Astrocyte of the cerebellum (primary cell): ENCODE results near the gene RPGRIP1L.

Experiments
- DNase-seq: peaks from one replicate; pipeline ENCODE4 v3.0.0-alpha.2; 2011; ENCODE audit warnings: low read depth
- H3K4me3 ChIP-seq: 2 replicates; pipeline ENCODE4 v1.5.1; 2011; ENCODE audit warnings: mild to moderate bottlenecking, low read depth, low read length, moderate library complexity
- in situ Hi-C: cut with HindIII; loops from 2 replicates; pipeline ENCODE4 v1.10.0; 2017; ENCODE audit warnings: low sequenced_read_pairs
- TF ChIP-seq, protein P1 (sequence below): IDR thresholded peaks from 2 replicates; pipeline ENCODE4 v1.5.1; 2012; ENCODE audit warnings: low read length, low read depth, moderate library complexity, mild to moderate bottlenecking; ENCODE audit errors: missing control alignments

The RPGRIP1L gene

GRCh38 chr16:53599548-53599947, 104.1 kb downstream of the RPGRIP1L start:
- in situ Hi-C loops, result no loop called here
- H3K4me3 ChIP-seq, result no peak overlapping the region
- TF ChIP-seq, protein P1, sequence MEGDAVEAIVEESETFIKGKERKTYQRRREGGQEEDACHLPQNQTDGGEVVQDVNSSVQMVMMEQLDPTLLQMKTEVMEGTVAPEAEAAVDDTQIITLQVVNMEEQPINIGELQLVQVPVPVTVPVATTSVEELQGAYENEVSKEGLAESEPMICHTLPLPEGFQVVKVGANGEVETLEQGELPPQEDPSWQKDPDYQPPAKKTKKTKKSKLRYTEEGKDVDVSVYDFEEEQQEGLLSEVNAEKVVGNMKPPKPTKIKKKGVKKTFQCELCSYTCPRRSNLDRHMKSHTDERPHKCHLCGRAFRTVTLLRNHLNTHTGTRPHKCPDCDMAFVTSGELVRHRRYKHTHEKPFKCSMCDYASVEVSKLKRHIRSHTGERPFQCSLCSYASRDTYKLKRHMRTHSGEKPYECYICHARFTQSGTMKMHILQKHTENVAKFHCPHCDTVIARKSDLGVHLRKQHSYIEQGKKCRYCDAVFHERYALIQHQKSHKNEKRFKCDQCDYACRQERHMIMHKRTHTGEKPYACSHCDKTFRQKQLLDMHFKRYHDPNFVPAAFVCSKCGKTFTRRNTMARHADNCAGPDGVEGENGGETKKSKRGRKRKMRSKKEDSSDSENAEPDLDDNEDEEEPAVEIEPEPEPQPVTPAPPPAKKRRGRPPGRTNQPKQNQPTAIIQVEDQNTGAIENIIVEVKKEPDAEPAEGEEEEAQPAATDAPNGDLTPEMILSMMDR, result no peak

DNA sequence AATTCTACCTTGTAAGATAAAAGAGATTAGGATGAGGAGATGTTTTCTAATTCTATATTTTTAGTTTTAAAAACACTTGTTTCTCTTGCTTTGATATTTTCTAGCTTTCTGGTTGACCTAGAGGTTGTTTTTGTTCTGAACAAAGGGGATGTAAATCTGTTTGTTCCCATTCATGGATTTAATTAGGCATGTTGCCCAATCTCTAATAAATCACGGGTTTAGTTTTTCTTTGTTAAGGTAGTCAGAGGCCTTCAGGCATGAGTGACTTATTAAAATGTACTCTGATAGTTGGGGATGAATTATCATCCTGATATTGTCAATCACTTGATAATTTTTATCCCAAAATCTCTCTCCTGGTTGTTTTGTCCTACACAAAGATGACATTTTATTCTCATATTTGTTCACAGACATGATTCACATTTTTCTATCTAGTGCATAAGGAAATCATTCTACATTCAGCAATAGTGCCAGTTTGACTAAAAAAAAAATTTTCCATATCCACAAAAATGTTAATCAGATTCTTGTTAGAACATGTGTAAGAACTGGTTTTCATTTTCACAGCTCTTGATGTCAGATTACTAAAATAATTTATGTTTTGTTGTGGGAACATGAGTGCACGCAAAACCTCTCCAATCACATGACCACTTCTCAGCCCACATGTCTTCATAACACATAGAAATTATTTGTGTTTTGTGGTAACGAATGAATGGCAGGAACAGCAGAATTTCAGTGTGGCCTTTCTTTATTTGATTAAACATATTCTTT, 105.0 kb downstream of the RPGRIP1L start:
- DNase-seq, result no peak
- no peak overlapping the region for H3K4me3 ChIP-seq
- TF ChIP-seq, protein P1, result no peak
- in situ Hi-C loops, result no loop called here

More at GRCh38 chr16:53599548-53599947, 104.1 kb downstream of the RPGRIP1L start:
- no peak for DNase-seq

DNA sequence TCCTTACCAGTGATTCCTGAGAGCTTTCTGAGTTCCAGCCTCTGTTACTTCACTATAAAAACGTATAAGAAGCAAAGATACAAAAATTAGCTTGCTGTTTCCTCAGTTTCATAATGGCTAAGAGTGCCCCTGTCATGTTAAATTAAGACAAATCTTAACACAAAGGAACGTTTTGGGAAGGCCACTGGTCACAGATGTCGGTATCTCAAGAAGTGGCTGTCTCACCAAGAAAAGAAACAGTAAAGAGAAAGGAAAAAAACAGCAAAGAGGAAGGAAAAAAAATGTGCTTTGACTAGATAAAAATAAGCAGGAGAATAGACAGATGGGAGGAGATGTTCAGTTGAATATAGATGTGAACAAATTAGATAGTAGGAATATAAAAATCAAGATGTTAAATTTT, 105.9 kb downstream of the RPGRIP1L start:
- TF ChIP-seq, protein P1, result no peak
- DNase-seq, result no peak
- H3K4me3 ChIP-seq, result no peak overlapping the region
- in situ Hi-C loops, result no loop called here

DNA sequence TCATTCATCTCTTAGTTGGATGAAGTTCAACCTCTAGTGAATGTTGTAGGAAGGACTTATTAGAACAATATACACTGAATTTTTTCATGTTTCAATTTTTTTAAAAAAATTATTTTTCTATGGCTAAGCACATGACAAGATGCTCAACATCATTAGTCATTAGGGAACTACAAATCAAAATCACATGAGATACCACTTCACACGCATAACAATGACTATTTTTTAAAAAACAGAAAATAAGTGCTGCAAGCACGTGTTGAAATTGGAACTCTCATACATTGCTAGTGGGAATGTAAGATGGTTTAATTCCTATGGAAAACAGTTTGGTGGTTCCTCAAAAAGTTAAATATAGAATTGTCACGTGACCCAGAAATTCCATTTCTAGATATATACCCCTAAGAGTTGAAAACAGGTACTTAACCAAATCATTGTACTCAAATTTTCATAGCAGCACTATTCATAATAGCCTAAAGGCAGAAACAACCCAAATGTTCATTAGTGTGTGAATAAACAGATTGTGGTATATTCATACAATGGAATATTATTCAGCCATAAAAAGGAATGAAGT, 115.5 kb downstream of the RPGRIP1L start:
- no peak for DNase-seq
- in situ Hi-C loops, result no loop called here
- no peak overlapping the region for H3K4me3 ChIP-seq
- TF ChIP-seq, protein P1, result no peak

GRCh38 chr16:53583401-53583800, 120.3 kb downstream of the RPGRIP1L start:
- no peak overlapping the region for H3K4me3 ChIP-seq
- DNase-seq, result peak; percentile 6
- TF ChIP-seq, protein P1, result no peak
- in situ Hi-C loops, result no loop called here

GRCh38 chr16:53581784-53582183, 121.9 kb downstream of the RPGRIP1L start:
- TF ChIP-seq, protein P1, result no peak
- in situ Hi-C loops, result no loop called here
- no peak for DNase-seq

More at GRCh38 chr16:53581784-53582183, 121.9 kb downstream of the RPGRIP1L start:
- no peak overlapping the region for H3K4me3 ChIP-seq
